ENCODE results near the gene GRK5. TPM values are rescaled to one million over a fixed set of nuclear protein-coding genes. Genes with fewer than 3 reads are reported as not detected.
A peak's percentile ranks its signal among the peaks of the same experiment; 100 is the strongest.

GRK5 gene
- total and polyA plus RNA-seq, 4 donors: 18.5 to 43.1 (median 40.3) TPM

GRCh38 chr10:119346095-119346832 is 138.9 kb downstream of the GRK5 start:
- Histone ChIP-seq H3K27me3 (ENCODE audit: control insufficient read depth in 3 of 3, insufficient read depth in 3 of 3, low read length in 2 of 3) (no peaks in the 10 kb centered on the region), H3K36me3 (ENCODE audit: control insufficient read depth in 4 of 4, insufficient read depth in 4 of 4, low read length in 4 of 4) (peaks cover 0 to 5% (median 2%) of the 10 kb centered on the region in 4 donors), H3K4me1 (ENCODE audit: control insufficient read depth in 5 of 5, insufficient read depth in 5 of 5, low read length in 5 of 5) (peaks cover 11 to 58% (median 39%) of the 10 kb centered on the region in 5 donors), H3K27ac (ENCODE audit: low read depth in 1 of 2, low read length in 1 of 2) (no peak overlapping the region), H3K9ac (ENCODE audit: insufficient read depth in 1 of 2, low read length in 2 of 2) (no peak overlapping the region), H3K9me3 (ENCODE audit: control insufficient read depth in 4 of 4, insufficient read depth in 3 of 4, low read length in 3 of 4) (no peaks in the 10 kb centered on the region), H3K4me3 (no peak overlapping the region)
- DNase-seq (peak in 1 of 3 donors; percentile 17), ATAC-seq (ENCODE audit: insufficient read depth, low FRiP score) (no peak)
- WGBS, 2 donors: 83 to 88% methylated on average over 16 of the region's 16 CpGs
- no peak for TF ChIP-seq CTCF (IDR thresholded peaks at IDR 0.05; ENCODE audit: control extremely low read depth, extremely low read depth)

GRCh38 chr10:119347181-119347974 is 140.0 kb downstream of the GRK5 start:
- peaks cover 0 to 5% (median under 1%) of the 10 kb centered on the region in 4 donors for H3K9me3 ChIP-seq (ENCODE audit: control insufficient read depth in 4 of 4, insufficient read depth in 3 of 4, low read length in 3 of 4)
- peaks cover 11 to 48% (median 33%) of the 10 kb centered on the region in 5 donors for H3K4me1 ChIP-seq (ENCODE audit: control insufficient read depth in 5 of 5, insufficient read depth in 5 of 5, low read length in 5 of 5)
- no peak for TF ChIP-seq CTCF (IDR thresholded peaks at IDR 0.05; ENCODE audit: control extremely low read depth, extremely low read depth)
- peak in 1 of 3 donors; percentile 10 for DNase-seq
- no peak overlapping the region for H3K27ac ChIP-seq (ENCODE audit: low read depth in 1 of 2, low read length in 1 of 2)
- H3K4me3 ChIP-seq: no peak overlapping the region
- no peak for ATAC-seq (ENCODE audit: insufficient read depth, low FRiP score)
- 93 to 96% methylated on average over 17 of the region's 17 CpGs for WGBS, 2 donors
- no peak overlapping the region for H3K9ac ChIP-seq (ENCODE audit: insufficient read depth in 1 of 2, low read length in 2 of 2)
- H3K27me3 ChIP-seq (ENCODE audit: control insufficient read depth in 3 of 3, insufficient read depth in 3 of 3, low read length in 2 of 3): no peaks in the 10 kb centered on the region
- H3K36me3 ChIP-seq (ENCODE audit: control insufficient read depth in 4 of 4, insufficient read depth in 4 of 4, low read length in 4 of 4): peaks cover 0 to 11% (median 3%) of the 10 kb centered on the region in 4 donors

GRCh38 chr10:119348106-119348505 is 140.7 kb downstream of the GRK5 start:
- Histone ChIP-seq H3K4me1 (ENCODE audit: control insufficient read depth in 5 of 5, insufficient read depth in 5 of 5, low read length in 5 of 5) (peaks cover 11 to 40% (median 29%) of the 10 kb centered on the region in 5 donors), H3K9ac (ENCODE audit: insufficient read depth in 1 of 2, low read length in 2 of 2) (no peak overlapping the region), H3K27me3 (ENCODE audit: control insufficient read depth in 3 of 3, insufficient read depth in 3 of 3, low read length in 2 of 3) (no peaks in the 10 kb centered on the region), H3K4me3 (no peak overlapping the region), H3K9me3 (ENCODE audit: control insufficient read depth in 4 of 4, insufficient read depth in 3 of 4, low read length in 3 of 4) (peaks cover 0 to 5% (median under 1%) of the 10 kb centered on the region in 4 donors), H3K36me3 (ENCODE audit: control insufficient read depth in 4 of 4, insufficient read depth in 4 of 4, low read length in 4 of 4) (peaks cover 0 to 11% (median 4%) of the 10 kb centered on the region in 4 donors), H3K27ac (ENCODE audit: low read depth in 1 of 2, low read length in 1 of 2) (peak overlapping the region in 1 of 2 donors; percentile 17)
- WGBS, 2 donors: 71 to 86% methylated on average over 5 of the region's 5 CpGs
- ATAC-seq (ENCODE audit: insufficient read depth, low FRiP score) (no peak), DNase-seq (no peak)
- no peak for TF ChIP-seq CTCF (IDR thresholded peaks at IDR 0.05; ENCODE audit: control extremely low read depth, extremely low read depth)

All from lung (tissue), 12 donors.